GM08714 (cell line): Measurements from ENCODE around the gene ITPR2.

Experiments
- H3K4me3 ChIP-seq: fragments of 200-500 bp; sonication (Bioruptor generic); 2 replicates; pipeline ENCODE4 v1.5.1; 2014; ENCODE audit warnings: mild to moderate bottlenecking, low read length, inconsistent platforms
- ZNF274 ChIP-seq: IDR thresholded peaks from 2 replicates; pipeline ENCODE4 v1.6.1; 2012; ENCODE audit warnings: mild to moderate bottlenecking, low read depth, low read length

ITPR2 gene

DNA sequence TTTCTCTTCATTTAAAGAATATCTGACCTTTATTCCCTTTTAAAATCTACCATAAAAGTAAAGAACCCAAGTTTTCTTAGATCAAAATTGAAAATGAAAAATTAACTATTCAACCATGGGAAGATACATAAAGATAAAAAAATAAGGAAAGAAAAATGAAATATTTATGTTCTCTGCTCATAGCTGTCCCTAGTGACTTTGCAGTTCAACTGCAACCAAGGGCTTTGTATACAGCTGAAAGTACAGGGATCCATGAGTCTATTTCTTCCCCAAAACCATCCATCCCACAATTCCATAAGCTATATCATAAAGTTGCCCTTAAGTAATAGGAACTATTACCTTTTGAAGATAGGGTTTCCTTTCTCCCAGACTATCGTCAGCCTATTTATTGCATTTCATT is 113.1 kb downstream of the ITPR2 start:
- no peak overlapping the region for H3K4me3 ChIP-seq
- TF ChIP-seq ZNF274, result no peak

DNA sequence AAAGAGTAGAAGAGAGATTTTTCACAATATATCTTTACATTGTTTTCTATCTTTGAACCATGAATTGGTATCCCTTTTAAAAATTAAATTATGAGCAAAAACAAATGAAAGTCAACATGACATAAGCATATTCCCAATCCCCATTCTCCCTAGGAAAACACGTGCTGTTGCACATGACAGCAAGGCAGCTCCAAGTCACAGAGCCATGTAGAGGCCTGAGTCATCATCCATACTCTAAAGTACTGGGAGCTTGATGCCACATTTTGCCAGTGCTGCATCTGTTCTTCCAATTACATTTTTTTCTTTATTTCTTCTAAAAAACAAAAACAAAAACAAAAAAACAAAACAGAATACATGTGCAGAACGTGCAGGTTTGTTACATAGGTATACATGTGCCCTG is 115.2 kb downstream of the ITPR2 start:
- no peak for TF ChIP-seq ZNF274
- H3K4me3 ChIP-seq, result no peak overlapping the region

DNA sequence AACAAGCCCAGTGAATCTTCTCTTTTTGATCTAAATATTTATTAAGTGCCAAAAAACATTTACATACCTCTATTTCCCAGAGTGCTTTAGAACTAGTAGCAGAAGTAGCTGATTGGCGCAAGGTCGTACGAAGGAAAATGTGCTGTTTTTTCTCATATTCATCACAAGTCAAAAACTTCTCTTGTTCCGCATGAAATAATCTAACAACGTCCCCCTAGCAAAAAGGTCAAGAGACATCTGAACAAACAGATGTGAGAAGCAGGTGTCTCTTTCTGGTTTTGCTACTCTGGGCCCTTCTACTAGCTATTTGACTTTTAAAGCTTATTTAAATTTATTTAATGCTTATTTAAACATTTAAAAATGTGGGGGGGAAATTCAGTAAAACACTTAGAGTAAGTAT is 117.8 kb downstream of the ITPR2 start:
- no peak overlapping the region for H3K4me3 ChIP-seq
- no peak for TF ChIP-seq ZNF274

DNA sequence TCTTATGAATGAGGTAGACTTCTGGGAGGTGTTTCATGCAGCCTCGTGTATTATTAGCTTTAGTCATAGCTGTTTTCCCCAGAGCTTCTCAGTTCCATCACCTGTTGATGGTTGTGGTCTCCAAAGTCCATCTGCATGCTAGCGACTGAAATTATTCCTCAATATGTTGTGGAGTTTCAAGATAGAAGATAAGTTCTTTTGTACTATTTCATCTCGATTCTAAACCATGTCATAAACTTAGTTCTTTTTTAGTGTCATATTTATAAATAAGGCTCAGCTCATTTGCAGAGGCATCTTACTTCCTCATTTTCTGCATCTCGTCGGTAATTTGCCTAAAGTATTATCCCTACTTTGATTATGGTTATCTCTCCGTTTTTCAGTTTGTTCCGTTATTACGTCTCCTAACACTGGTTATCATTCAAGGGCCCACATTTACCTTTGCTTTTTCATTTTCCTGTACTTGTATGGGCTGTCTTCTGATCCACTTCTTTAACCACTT is 119.1 kb downstream of the ITPR2 start:
- TF ChIP-seq ZNF274, result no peak
- H3K4me3 ChIP-seq, result no peak overlapping the region

DNA sequence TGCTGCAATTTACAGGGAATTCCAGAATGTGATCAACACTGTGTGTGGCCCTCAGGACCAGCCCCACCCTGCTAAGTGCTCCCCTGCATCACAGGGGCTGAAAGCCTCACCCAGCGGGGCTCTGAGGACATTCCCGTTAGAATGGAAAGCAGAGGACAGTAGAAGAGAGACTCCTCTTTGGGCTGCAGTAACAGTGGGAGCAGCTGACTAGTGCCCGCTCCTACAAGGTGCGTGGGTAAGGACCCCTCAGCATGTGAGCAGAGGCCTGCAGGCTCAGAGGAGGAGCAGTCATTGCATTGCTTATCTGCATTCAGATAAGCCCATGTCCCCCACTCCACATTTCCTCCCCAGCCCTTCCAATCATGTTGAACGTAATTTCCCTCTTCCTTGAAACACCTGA is 120.1 kb downstream of the ITPR2 start:
- no peak overlapping the region for H3K4me3 ChIP-seq

DNA sequence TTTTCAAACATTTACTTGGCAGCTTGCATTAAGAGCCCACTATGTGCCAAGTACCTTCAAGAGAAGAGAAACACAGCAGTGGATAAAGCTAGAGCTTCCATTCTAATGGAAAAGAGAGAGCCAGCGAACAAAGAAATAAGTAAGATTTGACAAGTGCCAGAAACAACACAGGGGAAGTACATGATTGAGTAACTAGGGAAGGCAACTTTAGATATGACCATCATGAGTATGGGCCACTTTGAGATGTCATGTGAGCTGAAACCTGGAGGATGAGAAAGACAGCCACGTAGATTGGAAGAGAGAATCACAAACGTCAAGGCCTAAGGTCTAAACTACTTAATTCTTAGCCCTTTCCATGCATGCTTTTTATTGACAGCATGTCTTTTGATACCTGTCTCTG is 121.4 kb downstream of the ITPR2 start:
- no peak overlapping the region for H3K4me3 ChIP-seq
- no peak for TF ChIP-seq ZNF274

More for the DNA sequence above, 120.1 kb downstream of the ITPR2 start:
- TF ChIP-seq ZNF274, result no peak

DNA sequence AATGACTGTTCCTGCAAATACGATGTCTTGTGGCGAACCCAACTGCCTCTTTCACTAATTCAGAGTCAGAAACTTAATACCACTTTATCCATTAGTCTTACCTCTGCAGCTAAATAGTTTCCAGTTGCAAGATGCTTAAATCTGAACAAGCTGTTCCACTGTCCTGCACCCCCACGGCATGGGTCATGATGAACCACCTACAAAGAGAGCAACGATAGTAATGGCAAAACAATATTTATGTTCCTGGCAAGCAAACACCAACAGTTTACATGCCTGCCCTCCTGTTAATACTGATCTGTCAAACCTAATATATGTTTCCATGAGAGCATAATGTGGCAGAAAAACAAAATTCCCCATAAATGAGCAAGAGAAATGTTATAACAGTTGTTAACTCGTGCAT is 121.9 kb downstream of the ITPR2 start:
- H3K4me3 ChIP-seq, result no peak overlapping the region
- no peak for TF ChIP-seq ZNF274

DNA sequence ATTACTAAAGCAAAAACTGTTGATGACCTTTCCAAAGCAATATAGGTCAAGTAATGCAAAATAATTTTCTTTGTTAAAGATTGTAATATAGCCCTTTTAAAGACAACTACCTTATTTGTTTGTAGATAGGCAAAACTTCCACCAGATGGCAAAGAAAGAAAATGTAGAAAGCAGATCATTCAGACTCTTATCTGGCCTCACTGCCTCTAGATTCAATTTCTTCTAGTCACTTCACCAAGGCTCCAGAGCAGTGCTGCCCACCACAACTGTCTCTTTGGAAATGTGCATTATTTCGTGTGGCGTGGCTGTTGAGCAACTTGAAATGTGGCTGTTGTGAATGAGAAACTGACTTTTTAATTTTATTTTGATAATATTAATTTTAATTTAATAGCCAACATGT is 127.1 kb downstream of the ITPR2 start:
- no peak for TF ChIP-seq ZNF274
- no peak overlapping the region for H3K4me3 ChIP-seq

DNA sequence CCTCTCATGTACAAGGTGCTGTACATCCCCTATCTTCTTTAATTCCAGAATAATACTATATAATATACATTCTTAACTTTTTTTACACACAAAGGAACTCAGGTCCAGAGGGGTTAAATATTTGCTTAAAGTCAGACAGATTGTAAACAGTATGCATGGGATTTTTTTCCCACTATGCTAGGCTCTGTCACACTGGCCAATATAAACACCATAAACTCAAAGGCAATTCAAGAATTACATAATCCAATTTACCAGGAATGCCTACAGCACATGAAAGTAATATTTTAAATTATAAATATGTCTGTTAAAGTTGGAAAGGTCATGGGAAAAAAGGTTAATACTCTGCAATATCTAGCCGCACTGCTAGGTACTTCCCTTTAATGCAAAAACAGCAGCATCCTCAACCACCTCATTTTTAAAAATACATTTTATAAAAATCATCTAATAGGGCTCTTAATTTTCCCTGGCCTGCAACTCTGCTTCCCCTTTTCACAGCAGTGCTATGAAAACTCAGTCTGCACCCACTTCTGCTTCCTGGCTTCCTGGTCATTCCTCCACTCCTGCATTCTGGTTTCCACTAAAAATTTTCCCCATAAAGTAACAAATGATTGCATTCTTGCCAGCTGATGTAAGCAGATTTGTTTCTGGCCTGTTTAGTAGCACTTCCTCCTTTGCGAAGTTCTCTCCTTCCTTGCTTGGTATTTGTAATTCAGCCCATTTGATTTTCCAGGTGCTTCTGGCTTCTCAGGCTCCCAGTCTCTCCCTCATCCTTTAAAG is 128.1 kb downstream of the ITPR2 start:
- no peak overlapping the region for H3K4me3 ChIP-seq
- no peak for TF ChIP-seq ZNF274

DNA sequence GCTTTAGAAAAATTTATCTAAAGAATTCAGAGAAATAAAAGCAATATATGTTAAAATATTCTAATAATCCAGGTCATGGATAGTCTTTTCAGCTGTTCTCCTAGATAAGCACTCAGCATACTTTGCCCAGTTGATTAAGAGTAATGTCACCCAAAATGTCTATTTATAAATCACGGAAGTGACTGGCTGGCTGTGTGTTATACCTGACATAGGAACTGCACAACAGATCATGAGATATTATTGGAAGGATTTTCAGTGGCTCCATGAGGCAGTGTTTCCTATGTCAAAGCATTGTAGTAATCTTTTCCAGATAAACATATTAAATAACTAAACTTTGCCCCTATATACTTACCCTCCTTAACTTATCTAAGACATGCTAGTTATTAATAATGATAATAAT is 128.8 kb downstream of the ITPR2 start:
- TF ChIP-seq ZNF274, result no peak
- no peak overlapping the region for H3K4me3 ChIP-seq

DNA sequence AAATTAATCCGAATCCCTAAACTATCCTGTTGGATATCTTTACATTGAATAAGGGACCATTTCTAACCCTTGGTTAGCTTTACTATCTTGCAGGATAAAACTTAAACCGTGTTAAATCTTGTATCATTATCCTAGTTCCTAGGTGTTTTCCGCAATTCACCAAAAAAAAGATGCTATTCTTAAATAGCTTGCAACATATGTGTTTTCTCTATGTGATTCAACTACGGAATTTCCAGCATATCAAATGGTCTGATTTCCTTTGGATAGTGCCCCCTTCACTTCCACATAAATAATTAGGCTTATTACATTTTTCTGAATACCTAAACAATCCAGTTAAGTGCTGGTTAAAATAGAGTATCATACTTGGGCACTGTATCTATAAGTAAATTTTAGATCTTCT is 130.3 kb downstream of the ITPR2 start:
- H3K4me3 ChIP-seq, result no peak overlapping the region
- no peak for TF ChIP-seq ZNF274

DNA sequence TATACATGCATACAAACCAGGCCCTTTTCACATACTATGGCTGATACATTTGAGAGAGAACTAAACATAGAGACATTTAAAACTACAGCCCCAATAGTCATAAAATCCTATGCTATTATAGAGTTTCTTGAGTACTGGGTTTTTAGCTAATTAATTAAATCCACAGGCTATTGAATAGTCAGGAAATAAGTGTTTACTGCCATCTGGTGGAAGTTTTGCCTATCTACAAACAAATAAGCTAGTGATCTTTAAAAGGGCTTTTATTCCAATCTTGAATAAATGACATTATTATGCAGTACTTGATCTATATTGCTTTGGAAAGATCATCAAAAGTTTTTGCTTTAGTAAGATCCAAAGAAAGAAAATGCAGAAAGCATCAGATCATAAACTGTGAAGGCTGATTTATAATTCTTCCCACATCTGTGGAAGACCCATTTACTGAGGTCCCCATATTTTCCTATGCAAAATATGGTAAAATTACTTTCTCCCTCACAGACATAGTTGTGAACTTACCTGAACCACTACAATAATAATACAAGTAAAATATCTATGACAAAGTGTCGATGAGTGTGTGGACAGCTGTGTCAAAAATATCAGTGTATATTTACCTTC is 131.3 kb downstream of the ITPR2 start:
- no peak overlapping the region for H3K4me3 ChIP-seq
- TF ChIP-seq ZNF274, result no peak

DNA sequence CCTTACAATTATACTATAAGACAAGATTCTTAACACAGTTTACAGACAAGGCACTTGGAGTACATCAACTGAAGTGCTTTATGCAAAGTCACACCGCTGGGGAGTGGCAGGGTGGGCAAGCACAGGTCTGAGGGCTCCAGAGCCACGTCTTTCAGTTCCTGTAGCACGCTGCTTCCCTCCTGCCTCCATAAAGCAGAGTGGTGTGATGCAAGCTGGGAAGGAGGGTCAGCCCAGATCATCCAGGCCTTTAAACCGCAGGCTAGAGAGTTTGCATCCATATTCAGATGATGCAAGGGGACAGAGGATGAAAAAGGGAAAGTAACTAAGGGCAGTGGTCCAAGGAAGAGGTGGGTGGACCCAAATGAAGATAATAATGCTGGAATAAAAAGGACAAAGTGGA is 132.6 kb downstream of the ITPR2 start:
- no peak overlapping the region for H3K4me3 ChIP-seq
- TF ChIP-seq ZNF274, result no peak

DNA sequence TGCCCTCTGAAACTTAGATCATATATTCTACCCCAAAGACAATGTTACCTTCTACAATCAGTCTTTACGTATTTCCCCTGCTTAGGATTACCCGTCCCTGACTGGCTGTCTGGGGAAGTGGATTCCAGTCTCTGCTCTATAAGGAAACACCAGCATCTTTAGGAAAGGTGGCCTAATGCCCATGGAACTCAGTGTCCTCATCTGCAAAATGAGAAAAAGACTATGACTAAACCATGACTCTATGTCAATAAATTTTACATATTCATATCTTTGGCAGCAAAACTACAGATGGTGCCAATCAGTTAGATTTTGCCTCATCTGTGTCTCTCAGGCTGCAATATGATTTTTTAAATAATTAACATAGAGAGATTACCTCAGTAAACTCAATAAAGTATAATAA is 133.8 kb downstream of the ITPR2 start:
- no peak for TF ChIP-seq ZNF274
- no peak overlapping the region for H3K4me3 ChIP-seq

DNA sequence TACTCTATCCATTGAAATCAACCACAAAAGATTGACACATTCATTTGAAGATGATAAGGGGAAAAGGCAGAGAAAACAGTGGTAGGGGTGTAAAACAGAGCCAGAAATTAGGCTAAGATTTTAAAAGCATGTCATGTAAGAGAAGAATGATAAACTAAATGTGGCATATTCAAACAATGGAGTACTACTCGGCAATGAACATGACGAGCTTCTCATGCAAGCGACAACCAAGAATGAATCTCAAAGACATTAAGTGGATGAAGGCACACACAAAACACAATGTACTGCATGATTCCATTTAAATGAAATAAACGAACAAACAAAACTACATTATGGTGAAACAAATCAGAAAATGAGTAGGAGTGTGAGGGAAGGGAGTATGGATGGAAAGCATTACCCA is 134.8 kb downstream of the ITPR2 start:
- TF ChIP-seq ZNF274, result no peak
- H3K4me3 ChIP-seq, result no peak overlapping the region
